Measurements from ENCODE around the gene ADAT1.

ADAT1 gene

DNA sequence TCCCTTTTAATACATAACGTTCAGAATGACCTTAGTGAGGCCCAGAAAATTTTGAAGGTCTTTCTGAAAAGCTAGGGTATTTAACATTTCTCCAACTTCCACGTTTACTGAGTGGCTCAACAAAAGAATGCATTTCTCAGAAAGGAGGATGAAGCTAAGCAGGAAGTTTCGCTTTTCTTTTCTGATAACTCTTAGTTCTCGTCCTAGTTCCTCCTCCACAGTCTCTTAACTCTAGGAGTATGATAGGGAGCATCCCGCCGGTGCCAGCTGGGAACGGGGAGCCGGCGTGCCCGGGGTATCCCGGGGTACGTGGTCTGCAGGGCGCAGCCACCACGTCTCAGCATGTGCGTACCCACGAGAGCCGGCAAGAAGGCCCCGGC is 24.0 kb upstream of the ADAT1 start:
- H3K27me3 ChIP-seq (ENCODE audit: control insufficient read depth in 2 of 2, insufficient read depth in 2 of 2, low read length in 2 of 2): no peaks in the 10 kb centered on the region
- H3K4me3 ChIP-seq (ENCODE audit: low read length in 2 of 2): peak overlapping the region; percentile 97 to 99
- peak overlapping the region; percentile 97 to 99 for H3K9ac ChIP-seq (ENCODE audit: low read depth in 1 of 2, low read length in 2 of 2)
- H3K4me1 ChIP-seq (ENCODE audit: control insufficient read depth in 2 of 2, insufficient read depth in 2 of 2, low read length in 2 of 2): peaks cover 24 to 25% of the 10 kb centered on the region in 2 donors
- H3K36me3 ChIP-seq (ENCODE audit: control insufficient read depth in 2 of 2, insufficient read depth in 2 of 2, low read length in 2 of 2): peaks cover 16 to 21% of the 10 kb centered on the region in 2 donors
- peak overlapping the region; percentile 98 for H3K27ac ChIP-seq (ENCODE audit: low read depth in 2 of 2, low read length in 2 of 2)
- H3K9me3 ChIP-seq (ENCODE audit: control insufficient read depth in 2 of 2, low read length in 2 of 2): no peaks in the 10 kb centered on the region

DNA sequence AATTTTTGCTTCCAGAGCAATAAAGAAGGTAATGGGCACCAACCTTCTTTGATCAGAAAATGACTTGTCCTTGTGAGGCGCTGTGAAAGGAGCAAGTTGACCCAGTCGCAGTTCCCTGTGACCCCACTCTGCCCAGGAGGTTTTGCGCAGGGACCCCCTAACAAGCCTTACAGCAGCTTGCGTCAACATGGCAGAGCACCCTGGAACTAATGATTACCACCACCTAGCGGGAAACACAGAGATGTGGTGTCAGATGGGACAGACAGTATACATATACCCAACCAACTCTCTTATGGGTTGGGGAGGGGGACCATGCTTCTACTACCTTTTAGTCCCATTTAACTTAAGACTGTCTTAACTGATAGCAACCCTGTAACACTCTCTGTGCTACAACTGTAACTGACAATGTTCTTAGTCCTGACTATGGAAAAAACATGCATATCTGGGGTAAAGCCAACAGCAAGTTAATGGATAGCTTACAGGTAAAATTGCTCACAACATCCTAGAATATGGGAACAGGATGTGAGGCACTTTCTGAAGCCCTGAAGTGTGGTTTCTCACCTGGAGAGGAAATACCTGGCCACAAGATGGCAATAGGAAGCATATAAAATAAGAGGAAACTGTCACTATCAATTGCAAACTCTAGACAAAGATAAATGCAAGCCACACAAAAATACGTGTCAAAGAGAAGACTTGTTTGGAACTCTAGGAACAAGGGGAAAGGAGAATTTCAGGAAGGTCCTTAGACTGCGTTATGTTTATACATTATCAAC is 21.3 kb upstream of the ADAT1 start:
- no peak overlapping the region for H3K9ac ChIP-seq (ENCODE audit: low read depth in 1 of 2, low read length in 2 of 2)
- H3K4me1 ChIP-seq (ENCODE audit: control insufficient read depth in 2 of 2, insufficient read depth in 2 of 2, low read length in 2 of 2): peaks cover 17 to 20% of the 10 kb centered on the region in 2 donors
- H3K27ac ChIP-seq (ENCODE audit: low read depth in 2 of 2, low read length in 2 of 2): no peak overlapping the region
- H3K36me3 ChIP-seq (ENCODE audit: control insufficient read depth in 2 of 2, insufficient read depth in 2 of 2, low read length in 2 of 2): peaks cover 38 to 40% of the 10 kb centered on the region in 2 donors
- H3K4me3 ChIP-seq (ENCODE audit: low read length in 2 of 2): no peak overlapping the region
- no peaks in the 10 kb centered on the region for H3K9me3 ChIP-seq (ENCODE audit: control insufficient read depth in 2 of 2, low read length in 2 of 2)
- no peaks in the 10 kb centered on the region for H3K27me3 ChIP-seq (ENCODE audit: control insufficient read depth in 2 of 2, insufficient read depth in 2 of 2, low read length in 2 of 2)

DNA sequence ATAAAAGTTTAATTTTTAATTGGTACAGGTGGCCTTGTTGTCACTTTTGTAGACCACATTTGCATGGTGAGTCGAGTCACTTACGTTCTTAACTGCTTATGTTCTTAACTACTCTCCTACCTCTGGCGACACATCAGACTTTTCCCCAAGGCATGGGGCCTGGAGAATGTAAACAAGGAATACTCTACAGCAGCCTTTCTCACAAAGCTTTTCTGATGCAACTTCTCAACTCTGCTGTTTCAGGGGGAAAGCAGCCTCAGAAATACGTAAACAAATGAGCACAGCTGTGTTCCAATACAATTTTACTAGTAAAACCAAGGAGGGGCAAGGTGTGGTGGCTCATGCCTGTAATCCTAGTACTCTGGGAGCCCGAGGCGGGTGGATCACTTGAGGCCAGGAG is 17.5 kb upstream of the ADAT1 start:
- Histone ChIP-seq H3K27me3 (ENCODE audit: control insufficient read depth in 2 of 2, insufficient read depth in 2 of 2, low read length in 2 of 2) (no peaks in the 10 kb centered on the region), H3K9ac (ENCODE audit: low read depth in 1 of 2, low read length in 2 of 2) (no peak overlapping the region), H3K9me3 (ENCODE audit: control insufficient read depth in 2 of 2, low read length in 2 of 2) (no peaks in the 10 kb centered on the region), H3K4me1 (ENCODE audit: control insufficient read depth in 2 of 2, insufficient read depth in 2 of 2, low read length in 2 of 2) (peaks cover 10 to 11% of the 10 kb centered on the region in 2 donors), H3K36me3 (ENCODE audit: control insufficient read depth in 2 of 2, insufficient read depth in 2 of 2, low read length in 2 of 2) (peaks cover 55 to 65% of the 10 kb centered on the region in 2 donors), H3K4me3 (ENCODE audit: low read length in 2 of 2) (no peak overlapping the region), H3K27ac (ENCODE audit: low read depth in 2 of 2, low read length in 2 of 2) (no peak overlapping the region)

DNA sequence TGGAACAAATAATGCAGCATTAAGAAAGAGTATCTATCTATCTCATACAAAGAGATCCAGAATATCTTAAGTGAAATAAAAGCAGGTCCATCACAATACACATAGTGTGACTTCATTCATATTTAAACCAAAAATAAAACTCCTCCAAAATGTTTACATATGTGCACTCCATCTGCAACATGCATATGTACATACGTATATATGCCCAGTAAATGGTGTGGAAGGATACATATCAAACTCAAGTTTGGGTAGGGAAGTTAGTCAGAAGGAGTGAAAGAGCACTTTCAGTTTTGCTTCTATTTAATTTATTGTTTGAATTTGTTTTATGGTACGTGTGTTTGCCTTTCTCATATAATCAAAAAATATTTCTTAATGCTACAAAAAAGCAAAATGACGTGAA is 12.0 kb upstream of the ADAT1 start:
- no peak overlapping the region for H3K27ac ChIP-seq (ENCODE audit: low read depth in 2 of 2, low read length in 2 of 2)
- H3K4me3 ChIP-seq (ENCODE audit: low read length in 2 of 2): no peak overlapping the region
- no peak overlapping the region for H3K9ac ChIP-seq (ENCODE audit: low read depth in 1 of 2, low read length in 2 of 2)
- no peaks in the 10 kb centered on the region for H3K4me1 ChIP-seq (ENCODE audit: control insufficient read depth in 2 of 2, insufficient read depth in 2 of 2, low read length in 2 of 2)
- H3K27me3 ChIP-seq (ENCODE audit: control insufficient read depth in 2 of 2, insufficient read depth in 2 of 2, low read length in 2 of 2): no peaks in the 10 kb centered on the region
- H3K9me3 ChIP-seq (ENCODE audit: control insufficient read depth in 2 of 2, low read length in 2 of 2): no peaks in the 10 kb centered on the region
- peaks cover 66 to 74% of the 10 kb centered on the region in 2 donors for H3K36me3 ChIP-seq (ENCODE audit: control insufficient read depth in 2 of 2, insufficient read depth in 2 of 2, low read length in 2 of 2)

DNA sequence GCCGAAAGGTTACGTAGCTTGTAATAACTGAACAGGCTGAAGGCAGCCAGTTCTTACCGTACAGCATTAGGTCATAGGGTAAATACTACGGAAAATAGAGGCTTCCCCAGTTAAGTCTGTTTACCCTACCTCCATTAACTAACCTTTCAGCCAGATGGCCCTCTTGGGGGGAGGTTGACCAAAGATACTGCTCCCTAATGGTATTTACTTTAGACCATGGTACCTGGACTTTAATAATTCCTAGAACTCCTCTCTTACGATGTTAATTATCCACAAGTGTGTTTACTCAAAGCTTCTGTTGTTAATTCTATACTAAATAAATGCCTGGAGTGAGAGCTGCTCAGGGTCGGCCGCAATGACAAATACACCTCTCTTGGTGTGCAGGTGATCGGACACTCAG is 9.8 kb upstream of the ADAT1 start:
- no peaks in the 10 kb centered on the region for H3K27me3 ChIP-seq (ENCODE audit: control insufficient read depth in 2 of 2, insufficient read depth in 2 of 2, low read length in 2 of 2)
- no peak overlapping the region for H3K4me3 ChIP-seq (ENCODE audit: low read length in 2 of 2)
- H3K9me3 ChIP-seq (ENCODE audit: control insufficient read depth in 2 of 2, low read length in 2 of 2): no peaks in the 10 kb centered on the region
- H3K4me1 ChIP-seq (ENCODE audit: control insufficient read depth in 2 of 2, insufficient read depth in 2 of 2, low read length in 2 of 2): no peaks in the 10 kb centered on the region
- H3K36me3 ChIP-seq (ENCODE audit: control insufficient read depth in 2 of 2, insufficient read depth in 2 of 2, low read length in 2 of 2): peaks cover 82% of the 10 kb centered on the region in 2 donors
- H3K9ac ChIP-seq (ENCODE audit: low read depth in 1 of 2, low read length in 2 of 2): no peak overlapping the region
- no peak overlapping the region for H3K27ac ChIP-seq (ENCODE audit: low read depth in 2 of 2, low read length in 2 of 2)

DNA sequence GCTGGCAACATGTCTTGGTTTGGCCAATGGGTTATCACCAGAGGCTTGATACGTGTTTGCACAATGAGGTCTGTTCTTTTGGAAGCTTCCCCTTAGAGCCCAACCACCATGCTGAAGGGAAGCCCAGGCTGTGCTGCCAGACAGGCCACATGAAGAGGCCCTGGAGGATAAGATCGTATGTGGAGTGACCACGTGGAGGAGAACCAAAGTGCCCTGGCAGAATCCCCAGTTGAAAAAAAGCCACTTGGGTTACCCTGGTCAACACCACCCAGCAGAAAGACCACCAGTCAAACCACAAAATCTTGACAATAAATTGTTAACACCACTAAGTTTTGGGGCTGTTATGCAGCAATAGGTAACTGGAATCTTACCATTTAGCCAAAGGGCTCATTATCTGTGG is 7.0 kb upstream of the ADAT1 start:
- H3K9me3 ChIP-seq (ENCODE audit: control insufficient read depth in 2 of 2, low read length in 2 of 2): no peaks in the 10 kb centered on the region
- H3K9ac ChIP-seq (ENCODE audit: low read depth in 1 of 2, low read length in 2 of 2): no peak overlapping the region
- H3K4me1 ChIP-seq (ENCODE audit: control insufficient read depth in 2 of 2, insufficient read depth in 2 of 2, low read length in 2 of 2): no peaks in the 10 kb centered on the region
- H3K27me3 ChIP-seq (ENCODE audit: control insufficient read depth in 2 of 2, insufficient read depth in 2 of 2, low read length in 2 of 2): no peaks in the 10 kb centered on the region
- H3K36me3 ChIP-seq (ENCODE audit: control insufficient read depth in 2 of 2, insufficient read depth in 2 of 2, low read length in 2 of 2): peaks cover 74 to 79% of the 10 kb centered on the region in 2 donors
- no peak overlapping the region for H3K27ac ChIP-seq (ENCODE audit: low read depth in 2 of 2, low read length in 2 of 2)
- no peak overlapping the region for H3K4me3 ChIP-seq (ENCODE audit: low read length in 2 of 2)

DNA sequence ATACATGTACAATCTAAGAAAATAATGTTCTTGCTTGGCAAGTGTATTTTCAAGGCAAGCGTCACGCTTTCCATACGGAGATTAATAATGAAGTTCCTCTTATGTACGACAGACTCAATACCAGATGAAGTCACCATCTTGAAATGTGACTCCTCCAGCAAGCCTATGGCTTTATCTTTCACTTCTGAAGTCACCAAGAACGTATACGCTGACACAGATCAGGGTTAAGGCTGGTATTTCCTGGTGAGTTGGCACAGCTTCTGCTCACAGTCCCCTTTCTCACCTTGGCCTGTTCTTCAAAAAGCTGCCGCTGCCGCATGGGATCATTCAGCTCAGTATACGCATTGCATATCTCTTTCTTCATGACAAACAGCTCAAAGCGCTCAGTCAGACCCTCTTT is 6.1 kb upstream of the ADAT1 start:
- H3K9ac ChIP-seq (ENCODE audit: low read depth in 1 of 2, low read length in 2 of 2): no peak overlapping the region
- H3K27me3 ChIP-seq (ENCODE audit: control insufficient read depth in 2 of 2, insufficient read depth in 2 of 2, low read length in 2 of 2): no peaks in the 10 kb centered on the region
- H3K4me1 ChIP-seq (ENCODE audit: control insufficient read depth in 2 of 2, insufficient read depth in 2 of 2, low read length in 2 of 2): no peaks in the 10 kb centered on the region
- peaks cover 66 to 72% of the 10 kb centered on the region in 2 donors for H3K36me3 ChIP-seq (ENCODE audit: control insufficient read depth in 2 of 2, insufficient read depth in 2 of 2, low read length in 2 of 2)
- no peak overlapping the region for H3K4me3 ChIP-seq (ENCODE audit: low read length in 2 of 2)
- no peak overlapping the region for H3K27ac ChIP-seq (ENCODE audit: low read depth in 2 of 2, low read length in 2 of 2)
- H3K9me3 ChIP-seq (ENCODE audit: control insufficient read depth in 2 of 2, low read length in 2 of 2): no peaks in the 10 kb centered on the region

DNA sequence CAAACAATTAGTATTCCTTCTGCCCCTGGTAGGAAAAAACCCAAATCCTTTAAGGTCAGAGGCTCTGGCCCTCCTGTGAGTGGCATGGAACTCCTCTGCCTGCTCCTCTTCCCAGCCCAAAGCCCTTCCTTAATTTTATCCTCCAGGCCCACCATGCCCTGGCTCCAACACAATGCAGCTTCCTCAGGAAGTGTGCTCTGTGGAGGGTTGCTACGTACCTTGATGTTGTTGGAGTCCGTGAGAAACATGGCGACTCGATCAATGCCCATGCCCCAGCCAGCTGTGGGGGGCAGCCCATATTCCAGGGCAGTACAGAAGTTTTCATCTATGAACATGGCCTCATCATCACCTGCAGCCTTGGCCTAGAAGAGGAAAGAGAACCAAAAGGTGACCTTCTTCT is 5.3 kb upstream of the ADAT1 start:
- H3K27ac ChIP-seq (ENCODE audit: low read depth in 2 of 2, low read length in 2 of 2): no peak overlapping the region
- H3K9me3 ChIP-seq (ENCODE audit: control insufficient read depth in 2 of 2, low read length in 2 of 2): no peaks in the 10 kb centered on the region

DNA sequence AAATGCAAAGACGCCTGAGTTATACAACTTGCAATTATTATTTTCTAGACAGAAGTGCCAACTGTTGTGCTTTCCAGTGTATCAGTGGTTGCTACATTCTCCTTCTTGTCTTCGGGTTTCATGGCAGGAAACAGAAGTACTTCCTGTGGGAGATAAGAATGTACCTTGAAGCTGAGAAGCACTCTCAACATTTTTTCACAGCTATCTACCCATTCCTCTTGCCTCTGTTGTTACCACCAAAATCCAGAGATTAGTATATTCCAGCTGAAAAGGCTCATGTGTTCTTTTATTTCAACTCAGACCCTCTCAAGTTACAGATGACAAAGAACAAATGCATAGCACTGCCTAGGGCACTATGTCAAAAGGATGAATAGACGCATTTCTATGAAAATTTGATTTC is 4.8 kb upstream of the ADAT1 start:
- Histone ChIP-seq H3K27ac (ENCODE audit: low read depth in 2 of 2, low read length in 2 of 2) (no peak overlapping the region), H3K4me1 (ENCODE audit: control insufficient read depth in 2 of 2, insufficient read depth in 2 of 2, low read length in 2 of 2) (no peaks in the 10 kb centered on the region), H3K27me3 (ENCODE audit: control insufficient read depth in 2 of 2, insufficient read depth in 2 of 2, low read length in 2 of 2) (no peaks in the 10 kb centered on the region), H3K4me3 (ENCODE audit: low read length in 2 of 2) (no peak overlapping the region), H3K9me3 (ENCODE audit: control insufficient read depth in 2 of 2, low read length in 2 of 2) (no peaks in the 10 kb centered on the region), H3K36me3 (ENCODE audit: control insufficient read depth in 2 of 2, insufficient read depth in 2 of 2, low read length in 2 of 2) (peaks cover 56 to 62% of the 10 kb centered on the region in 2 donors), H3K9ac (ENCODE audit: low read depth in 1 of 2, low read length in 2 of 2) (no peak overlapping the region)

More for the DNA sequence above, 5.3 kb upstream of the ADAT1 start:
- H3K4me1 ChIP-seq (ENCODE audit: control insufficient read depth in 2 of 2, insufficient read depth in 2 of 2, low read length in 2 of 2): no peaks in the 10 kb centered on the region
- no peak overlapping the region for H3K9ac ChIP-seq (ENCODE audit: low read depth in 1 of 2, low read length in 2 of 2)
- H3K27me3 ChIP-seq (ENCODE audit: control insufficient read depth in 2 of 2, insufficient read depth in 2 of 2, low read length in 2 of 2): no peaks in the 10 kb centered on the region
- H3K4me3 ChIP-seq (ENCODE audit: low read length in 2 of 2): no peak overlapping the region
- H3K36me3 ChIP-seq (ENCODE audit: control insufficient read depth in 2 of 2, insufficient read depth in 2 of 2, low read length in 2 of 2): peaks cover 60 to 67% of the 10 kb centered on the region in 2 donors

DNA sequence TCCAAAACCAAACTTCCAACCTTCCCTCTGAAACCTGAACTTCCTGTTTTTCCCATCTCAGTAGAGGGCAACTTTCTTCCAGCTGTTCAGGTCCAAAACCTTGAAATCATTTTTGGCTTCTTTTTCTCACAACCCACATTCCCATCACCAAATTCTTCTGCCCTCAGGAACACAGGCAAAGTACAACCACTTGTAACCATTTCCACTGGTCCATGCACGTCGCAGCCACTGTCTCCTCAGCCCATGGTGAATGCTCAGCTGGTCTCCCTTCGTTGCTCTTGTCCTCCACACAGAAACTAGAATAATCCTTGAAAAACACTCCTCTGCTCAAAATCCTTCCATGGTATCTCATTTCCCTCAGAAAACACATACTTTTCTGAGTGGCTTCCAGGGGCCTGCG is 3.7 kb upstream of the ADAT1 start:
- Histone ChIP-seq H3K27ac (ENCODE audit: low read depth in 2 of 2, low read length in 2 of 2) (no peak overlapping the region), H3K36me3 (ENCODE audit: control insufficient read depth in 2 of 2, insufficient read depth in 2 of 2, low read length in 2 of 2) (peaks cover 48 to 54% of the 10 kb centered on the region in 2 donors), H3K9me3 (ENCODE audit: control insufficient read depth in 2 of 2, low read length in 2 of 2) (no peaks in the 10 kb centered on the region), H3K9ac (ENCODE audit: low read depth in 1 of 2, low read length in 2 of 2) (no peak overlapping the region), H3K4me3 (ENCODE audit: low read length in 2 of 2) (no peak overlapping the region), H3K4me1 (ENCODE audit: control insufficient read depth in 2 of 2, insufficient read depth in 2 of 2, low read length in 2 of 2) (peaks cover 6 to 7% of the 10 kb centered on the region in 2 donors), H3K27me3 (ENCODE audit: control insufficient read depth in 2 of 2, insufficient read depth in 2 of 2, low read length in 2 of 2) (no peaks in the 10 kb centered on the region)

All from mucosa of rectum (tissue), 2 donors.